ENCODE data around the gene IPCEF1. TPM values are rescaled to one million over a fixed set of nuclear protein-coding genes. Genes with fewer than 3 reads are reported as not detected.
"Not testable (repeated sequence)": the region's sequence is repeated elsewhere in the genome, so short reads cannot be mapped to it uniquely, and the experiment has no call there.

The IPCEF1 gene
- total and polyA plus RNA-seq, 2 experiments from 2014 or later = 0.80 TPM; not detected in 1

GRCh38 chr6:154337406-154338005 lies 19.1 kb downstream of the IPCEF1 start:
- Histone ChIP-seq H3K9me2 (replicated peaks; ENCODE audit: insufficient read depth) (no peaks in the 10 kb centered on the region), H3K4me1 (ENCODE audit: insufficient read depth) (no peaks in the 10 kb centered on the region), H3K27ac (no peak overlapping the region), H2AFZ (no peak overlapping the region), H3K4me3 (no peak overlapping the region), H3K79me2 (no peaks in the 10 kb centered on the region), H4K20me1 (ENCODE audit: insufficient read depth, poor library complexity, severe bottlenecking) (no peaks in the 10 kb centered on the region), H3K36me3 (replicated peaks; ENCODE audit: insufficient read depth, low read depth) (no peaks in the 10 kb centered on the region), H3K9me3 (ENCODE audit: low read depth) (no peaks in the 10 kb centered on the region), H3K27me3 (no peaks in the 10 kb centered on the region), H3K4me2 (no peak overlapping the region)
- DNase-seq (ENCODE audit: low spot score) = no peak
- TF ChIP-seq, protein P1, sequence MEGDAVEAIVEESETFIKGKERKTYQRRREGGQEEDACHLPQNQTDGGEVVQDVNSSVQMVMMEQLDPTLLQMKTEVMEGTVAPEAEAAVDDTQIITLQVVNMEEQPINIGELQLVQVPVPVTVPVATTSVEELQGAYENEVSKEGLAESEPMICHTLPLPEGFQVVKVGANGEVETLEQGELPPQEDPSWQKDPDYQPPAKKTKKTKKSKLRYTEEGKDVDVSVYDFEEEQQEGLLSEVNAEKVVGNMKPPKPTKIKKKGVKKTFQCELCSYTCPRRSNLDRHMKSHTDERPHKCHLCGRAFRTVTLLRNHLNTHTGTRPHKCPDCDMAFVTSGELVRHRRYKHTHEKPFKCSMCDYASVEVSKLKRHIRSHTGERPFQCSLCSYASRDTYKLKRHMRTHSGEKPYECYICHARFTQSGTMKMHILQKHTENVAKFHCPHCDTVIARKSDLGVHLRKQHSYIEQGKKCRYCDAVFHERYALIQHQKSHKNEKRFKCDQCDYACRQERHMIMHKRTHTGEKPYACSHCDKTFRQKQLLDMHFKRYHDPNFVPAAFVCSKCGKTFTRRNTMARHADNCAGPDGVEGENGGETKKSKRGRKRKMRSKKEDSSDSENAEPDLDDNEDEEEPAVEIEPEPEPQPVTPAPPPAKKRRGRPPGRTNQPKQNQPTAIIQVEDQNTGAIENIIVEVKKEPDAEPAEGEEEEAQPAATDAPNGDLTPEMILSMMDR (IDR thresholded peaks at IDR 0.05; ENCODE audit: poor library complexity) = no peak
- TF ChIP-seq EZH2 (IDR thresholded peaks at IDR 0.05; ENCODE audit: borderline replicate concordance) (no peak), EZH2phosphoT487 (IDR thresholded peaks at IDR 0.05; ENCODE audit: low read depth, severe bottlenecking, unreplicated experiment) (no peak)
- WGBS (ENCODE audit: low lambda C conversion rate, missing lambda C conversion rate) = 82% methylated on average over 4 of the region's 4 CpGs

GRCh38 chr6:154334147-154334546 lies 22.5 kb downstream of the IPCEF1 start:
- not testable (repeated sequence) for H3K79me2 ChIP-seq; H4K20me1 ChIP-seq (ENCODE audit: insufficient read depth, poor library complexity, severe bottlenecking); H3K4me3 ChIP-seq; DNase-seq (ENCODE audit: low spot score); H3K9me2 ChIP-seq (replicated peaks; ENCODE audit: insufficient read depth); H3K36me3 ChIP-seq (replicated peaks; ENCODE audit: insufficient read depth, low read depth); H3K4me1 ChIP-seq (ENCODE audit: insufficient read depth); H3K4me2 ChIP-seq; H3K9me3 ChIP-seq (ENCODE audit: low read depth); H3K27ac ChIP-seq; H2AFZ ChIP-seq; H3K27me3 ChIP-seq
- 100% methylated on average over 1 of the region's 1 CpG for WGBS (ENCODE audit: low lambda C conversion rate, missing lambda C conversion rate)

- 95% methylated on average over 2 of the region's 2 CpGs for WGBS (ENCODE audit: low lambda C conversion rate, missing lambda C conversion rate)
- Histone ChIP-seq H4K20me1 (ENCODE audit: insufficient read depth, poor library complexity, severe bottlenecking) (no peaks in the 10 kb centered on the region), H3K27ac (no peak overlapping the region), H3K4me1 (ENCODE audit: insufficient read depth) (no peaks in the 10 kb centered on the region), H3K79me2 (no peaks in the 10 kb centered on the region), H3K9me2 (replicated peaks; ENCODE audit: insufficient read depth) (no peaks in the 10 kb centered on the region), H2AFZ (no peak overlapping the region), H3K9me3 (ENCODE audit: low read depth) (no peaks in the 10 kb centered on the region), H3K36me3 (replicated peaks; ENCODE audit: insufficient read depth, low read depth) (no peaks in the 10 kb centered on the region), H3K4me2 (no peak overlapping the region), H3K4me3 (no peak overlapping the region), H3K27me3 (no peaks in the 10 kb centered on the region)
- no peak for TF ChIP-seq EZH2 (IDR thresholded peaks at IDR 0.05; ENCODE audit: borderline replicate concordance)
- no peak for TF ChIP-seq EZH2phosphoT487 (IDR thresholded peaks at IDR 0.05; ENCODE audit: low read depth, severe bottlenecking, unreplicated experiment)
- TF ChIP-seq, protein P1 (IDR thresholded peaks at IDR 0.05; ENCODE audit: poor library complexity) = no peak
- no peak for DNase-seq (ENCODE audit: low spot score)
Measured at GRCh38 chr6:154331750-154332149, 24.9 kb downstream of the IPCEF1 start.

DNA sequence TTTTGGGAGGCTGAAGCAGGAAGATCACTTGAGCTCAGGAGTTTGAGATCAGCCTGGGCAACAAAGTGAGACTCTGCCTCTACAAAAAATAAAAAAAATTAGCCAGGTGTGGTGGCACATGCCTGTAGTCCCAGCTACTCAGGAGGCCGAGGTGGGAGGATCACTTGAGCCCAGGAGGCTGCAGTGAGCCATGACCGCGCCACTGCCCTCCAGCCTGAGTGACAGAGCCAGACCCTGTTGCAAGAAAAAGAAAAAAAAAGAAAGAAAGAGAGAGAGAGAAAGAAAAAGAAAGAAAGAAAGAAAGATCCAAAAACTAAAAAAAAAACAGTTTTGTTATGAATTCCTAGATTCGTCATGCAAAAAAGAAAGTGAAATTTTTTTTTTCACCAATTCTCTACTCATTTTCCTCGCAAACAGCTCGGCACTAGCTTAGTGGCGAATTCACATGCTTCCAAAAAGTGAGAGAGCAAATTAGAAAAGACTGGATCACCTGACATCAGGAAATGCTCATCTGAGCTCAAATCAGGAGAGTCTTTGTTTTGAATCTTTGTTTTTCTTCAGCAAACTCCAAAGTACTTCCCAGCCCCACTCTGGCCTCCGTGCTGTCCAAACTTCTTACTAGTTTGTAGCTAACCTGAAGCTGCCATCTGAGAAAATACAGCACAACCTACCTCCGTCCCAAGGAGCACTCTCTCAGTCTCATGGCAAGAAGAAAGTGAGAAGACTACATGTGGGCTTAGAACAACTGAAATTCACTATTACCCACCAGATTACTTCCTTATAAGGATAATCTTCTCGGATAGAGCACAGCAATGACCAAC lies 27.0 kb downstream of the IPCEF1 start:
- H2AFZ ChIP-seq = no peak overlapping the region
- no peak overlapping the region for H3K27ac ChIP-seq

GRCh38 chr6:154327313-154327712 lies 29.3 kb downstream of the IPCEF1 start:
- H3K27me3 ChIP-seq; H3K4me3 ChIP-seq; DNase-seq (ENCODE audit: low spot score); H3K4me2 ChIP-seq; H3K9me3 ChIP-seq (ENCODE audit: low read depth); H3K4me1 ChIP-seq (ENCODE audit: insufficient read depth); H2AFZ ChIP-seq; H4K20me1 ChIP-seq (ENCODE audit: insufficient read depth, poor library complexity, severe bottlenecking); H3K27ac ChIP-seq; H3K79me2 ChIP-seq; H3K36me3 ChIP-seq (replicated peaks; ENCODE audit: insufficient read depth, low read depth); H3K9me2 ChIP-seq (replicated peaks; ENCODE audit: insufficient read depth): not testable (repeated sequence)
- 97% methylated on average over 1 of the region's 1 CpG for WGBS (ENCODE audit: low lambda C conversion rate, missing lambda C conversion rate)

More for the DNA sequence above, 27.0 kb downstream of the IPCEF1 start:
- no peak for DNase-seq (ENCODE audit: low spot score)
- Histone ChIP-seq H4K20me1 (ENCODE audit: insufficient read depth, poor library complexity, severe bottlenecking) (no peaks in the 10 kb centered on the region), H3K27me3 (no peaks in the 10 kb centered on the region), H3K9me3 (ENCODE audit: low read depth) (no peaks in the 10 kb centered on the region), H3K36me3 (replicated peaks; ENCODE audit: insufficient read depth, low read depth) (no peaks in the 10 kb centered on the region), H3K9me2 (replicated peaks; ENCODE audit: insufficient read depth) (no peaks in the 10 kb centered on the region), H3K4me1 (ENCODE audit: insufficient read depth) (no peaks in the 10 kb centered on the region), H3K4me3 (no peak overlapping the region), H3K79me2 (no peaks in the 10 kb centered on the region), H3K4me2 (no peak overlapping the region)
- WGBS (ENCODE audit: low lambda C conversion rate, missing lambda C conversion rate) = 88% methylated on average over 10 of the region's 10 CpGs
- TF ChIP-seq, protein P1 (IDR thresholded peaks at IDR 0.05; ENCODE audit: poor library complexity) = no peak
- TF ChIP-seq EZH2phosphoT487 (IDR thresholded peaks at IDR 0.05; ENCODE audit: low read depth, severe bottlenecking, unreplicated experiment) (no peak), EZH2 (IDR thresholded peaks at IDR 0.05; ENCODE audit: borderline replicate concordance) (no peak)
